IMR-90 (cell line): ENCODE data around the gene LAMC2. TPM values are rescaled to one million over a fixed set of nuclear protein-coding genes. Genes with fewer than 3 reads are reported as not detected.

Experiments
- ATAC-seq: fragments of 200-7000 bp; cut with Tn5 transposase; 2 replicates; pipeline ENCODE4 v1.9.1; 2020; ENCODE audit warnings: low read depth, mild to moderate bottlenecking, moderate library complexity
- BruUV-seq: library from RNA; stranded (reverse); fragments of 400-500 nt; replicated peaks from 2 replicates; lab custom pipeline; 2021; lab: Mats Ljungman, UMichigan
- CTCF ChIA-PET: fragments of 300-600 bp; formaldehyde crosslinking; extraction: SDS; loops from one replicate; lab custom pipeline; 2021; ENCODE audit warnings: antibody characterized with exemption; lab: Yijun Ruan, JAX
- POLR2A ChIA-PET: fragments of 300-600 bp; sonication (Branson Sonifier 250); formaldehyde crosslinking; loops from one replicate; lab custom pipeline; 2022; ENCODE audit warnings: antibody characterized with exemption; ENCODE audit not compliant: unreplicated experiment; lab: Charles Lee
- DNase-seq: peaks from one replicate; pipeline ENCODE4 v3.0.0; 2013
- H2AFZ ChIP-seq: replicated peaks from 2 replicates; pipeline ENCODE3; 2013; ENCODE audit warnings: low read length, mild to moderate bottlenecking; ENCODE audit not compliant: poor library complexity
- H2AK5ac ChIP-seq: 2 replicates; pipeline ENCODE4 v1.6.1; 2013; ENCODE audit warnings: low read depth, low read length, inconsistent platforms
- H2AK9ac ChIP-seq: replicated peaks from 2 replicates; pipeline ENCODE3; 2013; ENCODE audit warnings: mild to moderate bottlenecking, low read depth, low read length, moderate library complexity; ENCODE audit not compliant: poor library complexity
- H2BK120ac ChIP-seq: 2 replicates; pipeline ENCODE4 v1.6.1; 2013; ENCODE audit warnings: low read depth, low read length, inconsistent platforms
- H2BK15ac ChIP-seq: 3 replicates; pipeline ENCODE4 v1.6.1; 2013; ENCODE audit warnings: low read depth, low read length, inconsistent platforms
- H2BK20ac ChIP-seq: 2 replicates; pipeline ENCODE4 v1.6.1; 2013; ENCODE audit warnings: low read depth, mild to moderate bottlenecking, inconsistent platforms, low read length, moderate library complexity
- H2BK5ac ChIP-seq: 2 replicates; pipeline ENCODE4 v1.6.1; 2013; ENCODE audit warnings: mild to moderate bottlenecking, low read depth, low read length, inconsistent platforms; ENCODE audit not compliant: poor library complexity, severe bottlenecking
- H3K14ac ChIP-seq: replicated peaks from 2 replicates; pipeline ENCODE4 v1.6.1; 2013; ENCODE audit warnings: low read depth, low read length, inconsistent platforms
- H3K18ac ChIP-seq: 2 replicates; pipeline ENCODE4 v1.6.1; 2013; ENCODE audit warnings: low read depth, low read length, control low read depth
- H3K23ac ChIP-seq: 2 replicates; pipeline ENCODE4 v1.6.1; 2013; ENCODE audit warnings: low read depth, low read length, inconsistent platforms
- H3K27ac ChIP-seq: 2 replicates; pipeline ENCODE4 v1.5.1; 2013; ENCODE audit warnings: mild to moderate bottlenecking, control low read depth, low read length; ENCODE audit not compliant: insufficient read depth
- H3K27me3 ChIP-seq: 2 replicates; pipeline ENCODE4 v1.6.1; 2013; ENCODE audit warnings: low read length; ENCODE audit not compliant: control insufficient read depth, insufficient read depth
- H3K36me3 ChIP-seq: 2 replicates; pipeline ENCODE4 v1.6.1; 2013; ENCODE audit warnings: low read length, mixed read lengths; ENCODE audit not compliant: control insufficient read depth, insufficient read depth
- H3K4ac ChIP-seq: 2 replicates; pipeline ENCODE4 v1.6.1; 2013; ENCODE audit warnings: low read depth, low read length, inconsistent platforms
- H3K4me1 ChIP-seq: 2 replicates; pipeline ENCODE4 v1.6.1; 2013; ENCODE audit warnings: low read length, mixed read lengths; ENCODE audit not compliant: control insufficient read depth, insufficient read depth
- H3K4me2 ChIP-seq: 2 replicates; pipeline ENCODE4 v1.6.1; 2013; ENCODE audit warnings: low read depth, mild to moderate bottlenecking, control low read depth, low read length, moderate library complexity
- H3K4me3 ChIP-seq: 2 replicates; pipeline ENCODE4 v1.5.1; 2013; ENCODE audit warnings: low read depth, mild to moderate bottlenecking, control low read depth, low read length, moderate library complexity; ENCODE audit not compliant: insufficient read depth
- H3K56ac ChIP-seq: 2 replicates; pipeline ENCODE4 v1.6.1; 2013; ENCODE audit warnings: low read length, inconsistent platforms; ENCODE audit not compliant: insufficient read depth; ENCODE audit errors: extremely low read depth
- H3K79me1 ChIP-seq, 2 experiments: 2 replicates each; pipeline ENCODE4 v1.6.1; 2013; ENCODE audit warnings: low read length in 2 of 2, inconsistent platforms in 1 of 2, low read depth in 1 of 2
- H3K9ac ChIP-seq: 2 replicates; pipeline ENCODE4 v1.6.1; 2013; ENCODE audit warnings: low read depth, low read length, control low read depth
- H3K9me1 ChIP-seq: 2 replicates; pipeline ENCODE4 v1.6.1; 2013; ENCODE audit warnings: low read length, inconsistent platforms; ENCODE audit not compliant: insufficient read depth
- H3K9me3 ChIP-seq: 2 replicates; pipeline ENCODE4 v1.6.1; 2013; ENCODE audit warnings: low read length; ENCODE audit not compliant: control insufficient read depth, insufficient read depth
- H4K20me1 ChIP-seq: 2 replicates; pipeline ENCODE4 v1.6.1; 2013; ENCODE audit warnings: low read length, inconsistent platforms; ENCODE audit not compliant: insufficient read depth
- H4K5ac ChIP-seq: 2 replicates; pipeline ENCODE4 v1.6.1; 2013; ENCODE audit warnings: mild to moderate bottlenecking, low read depth, low read length, control low read depth
- H4K8ac ChIP-seq, 2 experiments: 2 replicates each; pipeline ENCODE4 v1.6.1; 2013; ENCODE audit warnings: low read depth in 2 of 2, low read length in 2 of 2, control low read depth in 1 of 2, inconsistent platforms in 1 of 2
- H4K91ac ChIP-seq: 2 replicates; pipeline ENCODE4 v1.6.1; 2013; ENCODE audit warnings: low read depth, low read length, inconsistent platforms; ENCODE audit not compliant: insufficient read depth
- CEBPB ChIP-seq: IDR thresholded peaks from 2 replicates; pipeline ENCODE4 v1.6.1; 2012; ENCODE audit warnings: low read depth, low read length, improper control_type of control experiment
- CTCF ChIP-seq: conservative IDR thresholded peaks from 2 replicates; pipeline ENCODE4 v1.5.1; 2012; ENCODE audit warnings: mild to moderate bottlenecking, low read depth, low read length, improper control_type of control experiment
- FOS ChIP-seq: fragments of 150-350 bp; IDR thresholded peaks from 2 replicates; pipeline ENCODE4 v1.6.1; 2016; ENCODE audit warnings: low read depth, low read length
- MAZ ChIP-seq: IDR thresholded peaks from 2 replicates; pipeline ENCODE4 v1.6.1; 2012; ENCODE audit warnings: low read depth, mild to moderate bottlenecking, low read length, improper control_type of control experiment, moderate library complexity, borderline replicate concordance
- POLR2A ChIP-seq: IDR thresholded peaks from 2 replicates; pipeline ENCODE4 v1.6.1; 2012; ENCODE audit warnings: mild to moderate bottlenecking, low read depth, low read length
- RAD21 ChIP-seq: IDR thresholded peaks from 2 replicates; pipeline ENCODE4 v1.6.1; 2012; ENCODE audit warnings: low read length, improper control_type of control experiment
- RCOR1 ChIP-seq: IDR thresholded peaks from 2 replicates; pipeline ENCODE4 v1.6.1; 2012; ENCODE audit warnings: mild to moderate bottlenecking, low read length, improper control_type of control experiment; ENCODE audit not compliant: insufficient replicate concordance
- WGBS, 2 experiments: methylation state at CpG; one replicate each; pipeline versions ENCODE4 v1.1.5 to v1.1.7; 2013; ENCODE audit warnings: missing lambda C conversion rate in 2 of 2; ENCODE audit not compliant: insufficient read length in 1 of 2; ENCODE audit errors: extremely low coverage in 2 of 2; 5-methylcytosine and 5-hydroxymethylcytosine counted together
- dilution Hi-C: fragments of 300-500 bp; cut with HindIII; formaldehyde crosslinking; loops from one replicate; pipeline ENCODE4 v1.14.3; 2018; ENCODE audit warnings: low sequenced_read_pairs; ENCODE audit not compliant: unreplicated experiment
- in situ Hi-C: fragments of 300-500 bp; cut with MboI; formaldehyde crosslinking; loops from 3 replicates; pipeline ENCODE4 v1.14.3; 2019; ENCODE audit warnings: low sequenced_read_pairs, inconsistent platforms, mixed read lengths
- intact Hi-C: fragments of 100-400 bp; cut with micrococcal nuclease; formaldehyde crosslinking; loops from 2 replicates; pipeline ENCODE4 v1.10.0; 2022
- polyA plus RNA-seq, 3 experiments: library from polyadenylated mRNA; depleted of rRNA; stranded (reverse); fragments of >200 nt; gene quantifications; 2 replicates each; pipeline ENCODE4 v1.2.3, GENCODE V29; 2012; ENCODE audit warnings: low replicate concordance in 1 of 3
- total RNA-seq: library from RNA; depleted of rRNA; stranded (reverse); fragments of >200 nt; gene quantifications from 2 replicates; pipeline ENCODE4 v1.2.3, GENCODE V29; 2012
- TF ChIP-seq, protein P1 (sequence below): fragments of 150-350 bp; IDR thresholded peaks from 2 replicates; pipeline ENCODE4 v1.6.1; 2016; ENCODE audit warnings: low read depth, mild to moderate bottlenecking, low read length, moderate library complexity, borderline replicate concordance

The LAMC2 gene
- total and polyA plus RNA-seq, 2 of the 4 experiments (the other 2 are of a cell fraction) = 2.3 to 2.8 TPM

GRCh38 chr1:183248989-183249691, 63.1 kb downstream of the LAMC2 start:
- H3K56ac ChIP-seq = no peak overlapping the region
- no peak overlapping the region; the same call in 1 of the 2 replicates for H3K14ac ChIP-seq
- H2BK15ac ChIP-seq = peak overlapping the region; percentile 32; the same call in 1 of the 3 replicates
- DNase-seq (no peak), ATAC-seq (no peak)
- H2BK20ac ChIP-seq = peak overlapping the region; percentile 51; the same call in 1 of the 2 replicates
- no peak overlapping the region for H2AK9ac ChIP-seq
- H3K4ac ChIP-seq = peak overlapping the region; percentile 65; the same call in 1 of the 2 replicates
- H3K79me1 ChIP-seq = no peaks in the 10 kb centered on the region
- TF ChIP-seq CTCF = no peak
- TF ChIP-seq POLR2A = no peak
- TF ChIP-seq CEBPB = no peak
- TF ChIP-seq FOS = no peak
- TF ChIP-seq RAD21 = no peak
- TF ChIP-seq, protein P1, sequence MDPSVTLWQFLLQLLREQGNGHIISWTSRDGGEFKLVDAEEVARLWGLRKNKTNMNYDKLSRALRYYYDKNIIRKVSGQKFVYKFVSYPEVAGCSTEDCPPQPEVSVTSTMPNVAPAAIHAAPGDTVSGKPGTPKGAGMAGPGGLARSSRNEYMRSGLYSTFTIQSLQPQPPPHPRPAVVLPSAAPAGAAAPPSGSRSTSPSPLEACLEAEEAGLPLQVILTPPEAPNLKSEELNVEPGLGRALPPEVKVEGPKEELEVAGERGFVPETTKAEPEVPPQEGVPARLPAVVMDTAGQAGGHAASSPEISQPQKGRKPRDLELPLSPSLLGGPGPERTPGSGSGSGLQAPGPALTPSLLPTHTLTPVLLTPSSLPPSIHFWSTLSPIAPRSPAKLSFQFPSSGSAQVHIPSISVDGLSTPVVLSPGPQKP = no peak
- TF ChIP-seq MAZ = no peak
- no peak for TF ChIP-seq RCOR1
- intact Hi-C loops (no loop called here), in situ Hi-C loops (loop anchor here (25.0 kb wide), 1 partner anchor 287 kb away; the partner anchor contains the start of gene SHCBP1L), dilution Hi-C loops (no loop called here)
- H3K36me3 ChIP-seq = no peaks in the 10 kb centered on the region
- no peaks in the 10 kb centered on the region for H3K4me1 ChIP-seq
- no peak overlapping the region for H2BK5ac ChIP-seq
- no peak overlapping the region for H4K8ac ChIP-seq
- no TSS peak for BruUV-seq
- H4K20me1 ChIP-seq = no peaks in the 10 kb centered on the region
- H3K4me3 ChIP-seq = no peak overlapping the region
- H3K9ac ChIP-seq = no peak overlapping the region
- H4K91ac ChIP-seq = no peak overlapping the region
- H3K4me2 ChIP-seq = no peak overlapping the region
- no peaks in the 10 kb centered on the region for H3K9me1 ChIP-seq
- H4K5ac ChIP-seq = no peak overlapping the region
- peaks cover 3% of the 10 kb centered on the region; the same call in 1 of the 2 replicates for H3K9me3 ChIP-seq
- POLR2A ChIA-PET = no interaction called here
- H2BK120ac ChIP-seq = peak overlapping the region; percentile 63; the same call in 1 of the 2 replicates
- no peak overlapping the region for H2AK5ac ChIP-seq
- H3K27ac ChIP-seq = no peak overlapping the region
- H3K27me3 ChIP-seq = no peaks in the 10 kb centered on the region
- peak overlapping the region; percentile 48 for H2AFZ ChIP-seq
- H3K23ac ChIP-seq = no peak overlapping the region
- CTCF ChIA-PET = interaction anchor here (1.8 kb wide), 1 partner anchor 22 kb away, joined by 5 read pairs; no protein-coding TSS in a partner anchor
- H3K18ac ChIP-seq = no peak overlapping the region
- WGBS, 2 experiments = no CpG with 5 or more reads among the region's 4 CpGs
